HepG2 (cell line): ENCODE data around the gene SLC38A2. TPM values are rescaled to one million over a fixed set of nuclear protein-coding genes. Genes with fewer than 3 reads are reported as not detected.

ENCODE experiments used
- ATAC-seq: fragments of 200-7000 bp; cut with Tn5 transposase; 3 replicates; pipeline ENCODE4 v1.9.1; 2020; ENCODE audit warnings: mild to moderate bottlenecking, moderate library complexity
- BruUV-seq: library from RNA; stranded (reverse); fragments of 400-500 nt; replicated peaks from 2 replicates; lab custom pipeline; 2021; lab: Mats Ljungman, UMichigan
- CTCF ChIA-PET: fragments of 300-600 bp; formaldehyde crosslinking; extraction: SDS; loops from one replicate; lab custom pipeline; 2021; ENCODE audit warnings: low total read pairs, inconsistent platforms, low intra/inter-chr PET ratio; lab: Yijun Ruan, JAX
- POLR2A ChIA-PET: fragments of 350-600 bp; sonication (Branson Sonifier 250); formaldehyde crosslinking; loops from one replicate; lab custom pipeline; 2020; ENCODE audit warnings: antibody characterized with exemption, inconsistent platforms; lab: Yijun Ruan, JAX
- DNase-seq: peaks from one replicate; pipeline ENCODE4 v3.0.0-alpha.2; 2015; ENCODE audit warnings: low spot score
- FAIRE-seq: peaks from 3 replicates; lab custom pipeline; 2011; peaks lifted over from hg19 to GRCh38; lab: Jason Lieb, UNC
- H2AFZ ChIP-seq: one replicate; pipeline ENCODE4 v1.6.1; 2011; ENCODE audit warnings: low read length, inconsistent platforms
- H3K27ac ChIP-seq: fragments of 300-600 bp; 3 replicates; pipeline ENCODE4 v1.8.0; 2011; ENCODE audit warnings: mixed run types, mild to moderate bottlenecking, mixed read lengths, low read length, inconsistent platforms; ENCODE audit not compliant: insufficient read depth; ENCODE audit errors: extremely low read length
- H3K27me3 ChIP-seq, 2 experiments: fragments of 200-600 bp in 1 of 2; 2 replicates in 1 of 2; 3 replicates in 1 of 2; pipeline versions ENCODE4 v1.6.0 to v1.8.0; 2011; ENCODE audit warnings: low read length in 2 of 2, mild to moderate bottlenecking in 2 of 2, moderate library complexity in 2 of 2, inconsistent platforms in 1 of 2; ENCODE audit not compliant: insufficient read depth in 2 of 2, control insufficient read depth in 1 of 2
- H3K36me3 ChIP-seq, 2 experiments: fragments of 200-600 bp in 1 of 2; replicated peaks in 1 of 2; 2 replicates in 1 of 2; 3 replicates in 1 of 2; pipeline versions ENCODE4 v1.5.1 to v1.8.0; 2011; ENCODE audit warnings: low read length in 2 of 2, inconsistent platforms in 1 of 2; ENCODE audit not compliant: insufficient read depth in 2 of 2, control insufficient read depth in 1 of 2
- H3K4me1 ChIP-seq: 2 replicates; pipeline ENCODE4 v1.5.1; 2012; ENCODE audit warnings: low read length, inconsistent platforms; ENCODE audit not compliant: insufficient read depth
- H3K4me2 ChIP-seq: 2 replicates; pipeline ENCODE4 v1.6.0; 2011; ENCODE audit warnings: low read depth, low read length, inconsistent platforms
- H3K4me3 ChIP-seq, 3 experiments: fragments of 200-600 bp in 1 of 3; sonication (generic), shearing (Covaris generic) in 1 of 3; replicated peaks in 1 of 3; 2 replicates each; pipeline ENCODE4 v1.5.1; 2011 to 2016; ENCODE audit warnings: low read length in 3 of 3, inconsistent platforms in 2 of 3, low read depth in 2 of 3, mild to moderate bottlenecking in 2 of 3, control low read depth in 1 of 3, mixed read lengths in 1 of 3; ENCODE audit not compliant: insufficient read depth in 1 of 3
- H3K79me2 ChIP-seq: one replicate; pipeline ENCODE4 v1.6.1; 2011; ENCODE audit warnings: low read length, inconsistent platforms; ENCODE audit not compliant: insufficient read depth
- H3K9ac ChIP-seq: 2 replicates; pipeline ENCODE4 v1.6.0; 2011; ENCODE audit warnings: mild to moderate bottlenecking, low read depth, low read length, inconsistent platforms; ENCODE audit not compliant: insufficient read depth
- H3K9me3 ChIP-seq: 2 replicates; pipeline ENCODE4 v1.5.1; 2012; ENCODE audit warnings: mild to moderate bottlenecking, low read length
- H4K20me1 ChIP-seq: 2 replicates; pipeline ENCODE4 v1.6.0; 2011; ENCODE audit warnings: inconsistent platforms, mild to moderate bottlenecking, low read length, moderate library complexity; ENCODE audit not compliant: insufficient read depth
- CHD4 ChIP-seq: fragments of 200-600 bp; sonication (generic); IDR thresholded peaks from 2 replicates; pipeline ENCODE4 v1.7.0; 2017; ENCODE audit warnings: mild to moderate bottlenecking, low read length, borderline replicate concordance
- EEA1 ChIP-seq: sonication (generic); formaldehyde crosslinking; IDR thresholded peaks from 2 replicates; pipeline ENCODE4 v1.5.1; 2020; ENCODE audit warnings: mild to moderate bottlenecking, missing genetic modification reagents, borderline replicate concordance
- HHEX ChIP-seq: IDR thresholded peaks from 2 replicates; pipeline ENCODE4 v1.6.1; 2016; ENCODE audit warnings: control low read depth
- MAFF ChIP-seq: IDR thresholded peaks from 2 replicates; pipeline ENCODE4 v1.6.1; 2011; ENCODE audit warnings: low read depth, low read length, improper control_type of control experiment
- MAFK ChIP-seq, 2 experiments: IDR thresholded peaks in 1 of 2; conservative IDR thresholded peaks in 1 of 2; 2 replicates each; pipeline ENCODE4 v1.6.1; 2011; ENCODE audit warnings: improper control_type of control experiment in 2 of 2, low read length in 2 of 2
- MZF1 ChIP-seq: sonication (generic); formaldehyde crosslinking; IDR thresholded peaks from 2 replicates; pipeline ENCODE4 v1.8.1; 2023; ENCODE audit warnings: mild to moderate bottlenecking, missing genetic modification reagents, borderline replicate concordance
- PRMT3 ChIP-seq: sonication (generic); formaldehyde crosslinking; IDR thresholded peaks from 2 replicates; pipeline ENCODE4 v1.8.1; 2022; ENCODE audit warnings: low read depth, mild to moderate bottlenecking, moderate library complexity, missing genetic modification reagents, borderline replicate concordance
- PRPF4 ChIP-seq: fragments of 200-400 bp; formaldehyde crosslinking; IDR thresholded peaks from 2 replicates; pipeline ENCODE4 v1.6.1; 2016; ENCODE audit warnings: low read length, low read depth; ENCODE audit not compliant: poor library complexity, severe bottlenecking
- ZNF546 ChIP-seq: sonication (generic); formaldehyde crosslinking; conservative IDR thresholded peaks from 2 replicates; pipeline ENCODE4 v1.8.1; 2023; ENCODE audit warnings: mild to moderate bottlenecking, missing genetic modification reagents
- WGBS: methylation state at CpG from one replicate; pipeline ENCODE4 v1.1.6; 2017; ENCODE audit warnings: low lambda C conversion rate; 5-methylcytosine and 5-hydroxymethylcytosine counted together
- in situ Hi-C: cut with HindIII; loops from 2 replicates; pipeline ENCODE4 v1.10.0; 2017; ENCODE audit warnings: low pct_unique_long_range_greater_than_20kb; ENCODE audit not compliant: extremely low pct_ligation_motif_present
- intact Hi-C: fragments of 100-400 bp; cut with micrococcal nuclease; formaldehyde crosslinking; loops from one replicate; pipeline ENCODE4 v1.10.0; 2022; ENCODE audit not compliant: unreplicated experiment
- polyA plus RNA-seq, 8 experiments: library from polyadenylated mRNA; depleted of rRNA in 3 of 8; stranded (reverse) in 7 of 8; unstranded in 1 of 8; fragments of >200 nt; fragmentation: Illumina TruSeq in 4 of 8; extraction: Trizol in 4 of 8; gene quantifications; 2 replicates each; pipeline versions ENCODE4 v1.2.1 to v1.2.3, GENCODE V29; 2011 to 2016; ENCODE audit warnings: low read depth in 4 of 8, missing spikeins in 1 of 8, mixed read lengths in 1 of 8; ENCODE audit not compliant: insufficient read depth in 1 of 8
- total RNA-seq, 5 experiments: library from RNA; depleted of rRNA; stranded (reverse); fragments of >200 nt; fragmentation: Illumina TruSeq; extraction: Trizol; gene quantifications; 2 replicates each; pipeline ENCODE4 v1.2.3, GENCODE V29; 2016; ENCODE audit warnings: low read depth in 1 of 5
- TF ChIP-seq, protein P1 (sequence below): IDR thresholded peaks from 2 replicates; pipeline ENCODE4 v1.6.1; 2016; ENCODE audit warnings: low read depth

SLC38A2 gene
- total and polyA plus RNA-seq, 2 of the 13 experiments (the other 11 are each of a cell fraction or from before 2014, with no cell fraction given) = 368 to 880 TPM

DNA sequence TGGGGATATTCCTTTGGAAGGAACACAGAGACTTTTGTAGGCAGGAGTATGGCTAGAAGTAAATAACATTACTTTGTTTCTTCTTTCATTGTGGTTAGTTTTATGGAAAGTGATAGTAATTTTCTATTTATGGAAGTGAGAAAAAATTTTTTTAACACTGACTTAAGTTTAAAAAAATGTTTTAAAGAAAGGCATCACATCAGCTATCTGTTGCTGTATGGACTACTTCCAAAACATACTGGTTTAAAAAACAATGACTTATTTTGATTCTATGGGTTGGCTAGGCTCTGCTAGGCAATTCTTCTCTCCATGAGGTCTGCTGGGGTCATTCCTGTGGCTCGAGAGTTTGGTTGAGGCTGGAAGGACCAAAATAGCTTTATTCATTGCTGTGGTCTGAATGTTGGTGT, 31.7 kb upstream of the SLC38A2 start:
- no TSS peak for BruUV-seq
- H3K27me3 ChIP-seq = no peaks in the 10 kb centered on the region
- DNase-seq (no peak), ATAC-seq (no peak)
- H3K9me3 ChIP-seq = no peaks in the 10 kb centered on the region
- TF ChIP-seq EEA1 (CRISPR knock-in tag) (no peak), ZNF546 (CRISPR knock-in tag) (no peak), PRPF4 (no peak), HHEX (no peak), MZF1 (CRISPR knock-in tag) (no peak), PRMT3 (CRISPR knock-in tag) (no peak)
- TF ChIP-seq, protein P1, sequence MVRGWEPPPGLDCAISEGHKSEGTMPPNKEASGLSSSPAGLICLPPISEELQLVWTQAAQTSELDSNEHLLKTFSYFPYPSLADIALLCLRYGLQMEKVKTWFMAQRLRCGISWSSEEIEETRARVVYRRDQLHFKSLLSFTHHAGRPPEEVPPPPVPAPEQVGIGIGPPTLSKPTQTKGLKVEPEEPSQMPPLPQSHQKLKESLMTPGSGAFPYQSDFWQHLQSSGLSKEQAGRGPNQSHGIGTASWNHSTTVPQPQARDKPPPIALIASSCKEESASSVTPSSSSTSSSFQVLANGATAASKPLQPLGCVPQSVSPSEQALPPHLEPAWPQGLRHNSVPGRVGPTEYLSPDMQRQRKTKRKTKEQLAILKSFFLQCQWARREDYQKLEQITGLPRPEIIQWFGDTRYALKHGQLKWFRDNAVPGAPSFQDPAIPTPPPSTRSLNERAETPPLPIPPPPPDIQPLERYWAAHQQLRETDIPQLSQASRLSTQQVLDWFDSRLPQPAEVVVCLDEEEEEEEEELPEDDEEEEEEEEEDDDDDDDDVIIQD = no peak
- TF ChIP-seq, all 625 proteins: peak for 0
- ChIA-PET CTCF (no interaction called here), POLR2A (no interaction called here)
- Histone ChIP-seq H3K4me3 (no peak overlapping the region), H3K4me1 (peaks cover 33% of the 10 kb centered on the region), H3K4me2 (no peak overlapping the region), H3K9ac (no peak overlapping the region), H4K20me1 (no peaks in the 10 kb centered on the region), H2AFZ (no peak overlapping the region), H3K79me2 (no peaks in the 10 kb centered on the region), H3K27ac (no peak overlapping the region), H3K36me3 (no peaks in the 10 kb centered on the region)
- FAIRE-seq = no peak
- in situ Hi-C loops = no loop called here
- 100% methylated on average over 1 of the region's 1 CpG for WGBS
- intact Hi-C loops = no loop called here

DNA sequence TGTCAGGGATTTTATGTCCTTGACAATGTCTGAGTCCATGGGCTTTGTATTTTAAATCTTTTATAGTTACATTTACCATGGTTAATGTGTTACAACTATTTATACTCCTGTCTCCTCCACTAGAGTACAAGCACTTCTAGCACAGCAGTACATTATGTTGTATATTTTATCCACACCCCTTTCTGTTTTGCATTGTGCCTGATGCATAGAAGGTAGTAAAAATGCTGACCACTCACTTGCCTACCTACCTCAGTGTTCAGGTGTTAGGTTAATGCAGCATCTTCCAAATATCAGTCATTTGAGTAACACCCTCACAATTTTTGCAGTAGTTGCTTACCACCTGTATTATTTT, 31.1 kb upstream of the SLC38A2 start:
- TF ChIP-seq CHD4 (no peak), MAFF (peak; percentile 26; the same call in 1 of the 2 replicates), MAFK (conservative IDR thresholded peaks at IDR 0.05 in 1 of 2, IDR thresholded peaks at IDR 0.05 in 1 of 2; ENCODE audit: low read length in 2 of 2) (0 out of 4 replicates have a peak, but pooled peaks of 1 of the 2 experiments have one; percentile 19)
- in situ Hi-C loops = no loop called here
- Histone ChIP-seq H3K36me3 (no peaks in the 10 kb centered on the region), H2AFZ (no peak overlapping the region), H3K27me3 (no peaks in the 10 kb centered on the region), H4K20me1 (no peaks in the 10 kb centered on the region), H3K4me3 (no peak overlapping the region), H3K4me1 (peaks cover 33% of the 10 kb centered on the region), H3K9me3 (no peaks in the 10 kb centered on the region), H3K27ac (no peak overlapping the region), H3K79me2 (no peaks in the 10 kb centered on the region), H3K9ac (no peak overlapping the region), H3K4me2 (no peak overlapping the region)
- ATAC-seq = no peak
- POLR2A ChIA-PET = no interaction called here
- intact Hi-C loops = no loop called here
- CTCF ChIA-PET = no interaction called here
- DNase-seq = no peak
- no peak for FAIRE-seq
- no TSS peak for BruUV-seq
